GM23338 (cell line): ENCODE data around the gene GOLGA6C.
"Not testable (repeated sequence)": the region's sequence is repeated elsewhere in the genome, so short reads cannot be mapped to it uniquely, and the experiment has no call there.

Experiments
- CREB1 ChIP-seq: fragments of 250-450 bp; sonication (Bioruptor Pico); IDR thresholded peaks from 2 replicates; pipeline ENCODE4 v1.5.0; 2020; ENCODE audit warnings: low read depth, mild to moderate bottlenecking, moderate library complexity
- EZH2 ChIP-seq: fragments of 200-600 bp; sonication (generic); IDR thresholded peaks from one replicate; pipeline ENCODE4 v1.8.0; 2017; ENCODE audit warnings: antibody characterized with exemption, mild to moderate bottlenecking, low read depth; ENCODE audit not compliant: unreplicated experiment
- EZH2phosphoT487 ChIP-seq: fragments of 200-600 bp; sonication (generic); IDR thresholded peaks from one replicate; pipeline ENCODE4 v1.8.1; 2018; ENCODE audit warnings: antibody characterized with exemption; ENCODE audit not compliant: unreplicated experiment
- JUNB ChIP-seq: IDR thresholded peaks from one replicate; pipeline ENCODE4 v1.6.1; 2016; ENCODE audit warnings: antibody characterized with exemption; ENCODE audit not compliant: unreplicated experiment
- NANOG ChIP-seq: IDR thresholded peaks from 2 replicates; pipeline ENCODE4 v1.6.1; 2016; ENCODE audit warnings: antibody characterized with exemption, borderline replicate concordance
- POLR2AphosphoS5 ChIP-seq: IDR thresholded peaks from 2 replicates; pipeline ENCODE4 v1.6.1; 2016; ENCODE audit warnings: antibody characterized with exemption, low read depth
- STAT1 ChIP-seq: IDR thresholded peaks from one replicate; pipeline ENCODE4 v1.6.1; 2016; ENCODE audit warnings: antibody characterized with exemption; ENCODE audit not compliant: unreplicated experiment
- ZNF114 ChIP-seq: fragments of 250-450 bp; sonication (Bioruptor Pico); IDR thresholded peaks from 2 replicates; pipeline ENCODE4 v1.5.0; 2020; ENCODE audit warnings: mild to moderate bottlenecking, moderate library complexity
- ZNF331 ChIP-seq: fragments of 250-450 bp; sonication (Bioruptor Pico); IDR thresholded peaks from 2 replicates; pipeline ENCODE4 v1.5.0; 2020; ENCODE audit warnings: low read depth, mild to moderate bottlenecking, moderate library complexity
- TF ChIP-seq, protein P1 (sequence below), 2 experiments: fragments of 200-600 bp in 1 of 2; sonication (generic) in 1 of 2; conservative IDR thresholded peaks; 2 replicates each; pipeline versions ENCODE4 v1.5.1 to v1.6.1; 2016 to 2017; ENCODE audit warnings: antibody characterized with exemption in 2 of 2, low read depth in 2 of 2, mild to moderate bottlenecking in 2 of 2, moderate library complexity in 1 of 2
- TF ChIP-seq, protein P2 (sequence below): IDR thresholded peaks from one replicate; pipeline ENCODE4 v1.6.1; 2018; ENCODE audit warnings: antibody characterized with exemption; ENCODE audit not compliant: unreplicated experiment
- TF ChIP-seq, protein P3 (sequence below): IDR thresholded peaks from 2 replicates; pipeline ENCODE4 v1.6.1; 2016; ENCODE audit warnings: antibody characterized with exemption

DNA sequence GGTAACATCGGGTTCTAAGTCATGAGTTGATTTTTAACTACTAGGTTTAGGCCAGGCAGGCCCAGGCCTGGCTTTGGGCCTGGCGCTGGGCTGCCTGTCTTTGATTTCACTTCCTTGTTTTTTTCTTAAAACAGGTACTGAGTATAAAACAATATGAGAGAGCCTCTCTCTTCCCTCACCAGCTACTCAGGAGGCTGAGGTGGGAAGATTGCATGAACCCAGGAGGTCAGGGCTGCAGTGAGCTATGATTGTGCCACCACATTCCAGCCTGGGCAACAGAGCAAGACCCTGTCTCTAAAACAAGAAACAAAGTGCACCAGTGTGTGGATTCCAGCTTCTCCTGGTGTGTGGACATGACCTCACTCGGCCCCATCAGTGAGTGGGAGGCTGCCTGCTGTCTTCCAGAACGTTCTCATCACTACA lies 38.6 kb upstream of the GOLGA6C start:
- TF ChIP-seq, protein P1, sequence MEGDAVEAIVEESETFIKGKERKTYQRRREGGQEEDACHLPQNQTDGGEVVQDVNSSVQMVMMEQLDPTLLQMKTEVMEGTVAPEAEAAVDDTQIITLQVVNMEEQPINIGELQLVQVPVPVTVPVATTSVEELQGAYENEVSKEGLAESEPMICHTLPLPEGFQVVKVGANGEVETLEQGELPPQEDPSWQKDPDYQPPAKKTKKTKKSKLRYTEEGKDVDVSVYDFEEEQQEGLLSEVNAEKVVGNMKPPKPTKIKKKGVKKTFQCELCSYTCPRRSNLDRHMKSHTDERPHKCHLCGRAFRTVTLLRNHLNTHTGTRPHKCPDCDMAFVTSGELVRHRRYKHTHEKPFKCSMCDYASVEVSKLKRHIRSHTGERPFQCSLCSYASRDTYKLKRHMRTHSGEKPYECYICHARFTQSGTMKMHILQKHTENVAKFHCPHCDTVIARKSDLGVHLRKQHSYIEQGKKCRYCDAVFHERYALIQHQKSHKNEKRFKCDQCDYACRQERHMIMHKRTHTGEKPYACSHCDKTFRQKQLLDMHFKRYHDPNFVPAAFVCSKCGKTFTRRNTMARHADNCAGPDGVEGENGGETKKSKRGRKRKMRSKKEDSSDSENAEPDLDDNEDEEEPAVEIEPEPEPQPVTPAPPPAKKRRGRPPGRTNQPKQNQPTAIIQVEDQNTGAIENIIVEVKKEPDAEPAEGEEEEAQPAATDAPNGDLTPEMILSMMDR (conservative IDR thresholded peaks at IDR 0.05; ENCODE audit: low read depth in 2 of 2), result not testable (repeated sequence)
- not testable (repeated sequence) for TF ChIP-seq EZH2; EZH2phosphoT487; POLR2AphosphoS5; CREB1 (CRISPR knock-in tag); NANOG; ZNF114; JUNB; ZNF331 (CRISPR knock-in tag); STAT1
- TF ChIP-seq, protein P2, sequence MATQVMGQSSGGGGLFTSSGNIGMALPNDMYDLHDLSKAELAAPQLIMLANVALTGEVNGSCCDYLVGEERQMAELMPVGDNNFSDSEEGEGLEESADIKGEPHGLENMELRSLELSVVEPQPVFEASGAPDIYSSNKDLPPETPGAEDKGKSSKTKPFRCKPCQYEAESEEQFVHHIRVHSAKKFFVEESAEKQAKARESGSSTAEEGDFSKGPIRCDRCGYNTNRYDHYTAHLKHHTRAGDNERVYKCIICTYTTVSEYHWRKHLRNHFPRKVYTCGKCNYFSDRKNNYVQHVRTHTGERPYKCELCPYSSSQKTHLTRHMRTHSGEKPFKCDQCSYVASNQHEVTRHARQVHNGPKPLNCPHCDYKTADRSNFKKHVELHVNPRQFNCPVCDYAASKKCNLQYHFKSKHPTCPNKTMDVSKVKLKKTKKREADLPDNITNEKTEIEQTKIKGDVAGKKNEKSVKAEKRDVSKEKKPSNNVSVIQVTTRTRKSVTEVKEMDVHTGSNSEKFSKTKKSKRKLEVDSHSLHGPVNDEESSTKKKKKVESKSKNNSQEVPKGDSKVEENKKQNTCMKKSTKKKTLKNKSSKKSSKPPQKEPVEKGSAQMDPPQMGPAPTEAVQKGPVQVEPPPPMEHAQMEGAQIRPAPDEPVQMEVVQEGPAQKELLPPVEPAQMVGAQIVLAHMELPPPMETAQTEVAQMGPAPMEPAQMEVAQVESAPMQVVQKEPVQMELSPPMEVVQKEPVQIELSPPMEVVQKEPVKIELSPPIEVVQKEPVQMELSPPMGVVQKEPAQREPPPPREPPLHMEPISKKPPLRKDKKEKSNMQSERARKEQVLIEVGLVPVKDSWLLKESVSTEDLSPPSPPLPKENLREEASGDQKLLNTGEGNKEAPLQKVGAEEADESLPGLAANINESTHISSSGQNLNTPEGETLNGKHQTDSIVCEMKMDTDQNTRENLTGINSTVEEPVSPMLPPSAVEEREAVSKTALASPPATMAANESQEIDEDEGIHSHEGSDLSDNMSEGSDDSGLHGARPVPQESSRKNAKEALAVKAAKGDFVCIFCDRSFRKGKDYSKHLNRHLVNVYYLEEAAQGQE, result not testable (repeated sequence)
- TF ChIP-seq, protein P3, sequence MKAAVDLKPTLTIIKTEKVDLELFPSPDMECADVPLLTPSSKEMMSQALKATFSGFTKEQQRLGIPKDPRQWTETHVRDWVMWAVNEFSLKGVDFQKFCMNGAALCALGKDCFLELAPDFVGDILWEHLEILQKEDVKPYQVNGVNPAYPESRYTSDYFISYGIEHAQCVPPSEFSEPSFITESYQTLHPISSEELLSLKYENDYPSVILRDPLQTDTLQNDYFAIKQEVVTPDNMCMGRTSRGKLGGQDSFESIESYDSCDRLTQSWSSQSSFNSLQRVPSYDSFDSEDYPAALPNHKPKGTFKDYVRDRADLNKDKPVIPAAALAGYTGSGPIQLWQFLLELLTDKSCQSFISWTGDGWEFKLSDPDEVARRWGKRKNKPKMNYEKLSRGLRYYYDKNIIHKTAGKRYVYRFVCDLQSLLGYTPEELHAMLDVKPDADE, result not testable (repeated sequence)
